Measurements from ENCODE around the gene PSMB5. TPM values are rescaled to one million over a fixed set of nuclear protein-coding genes. Genes with fewer than 3 reads are reported as not detected.

PSMB5 gene
- total and polyA plus RNA-seq, 2 of the 13 experiments (the other 11 are each of a cell fraction or from before 2014, with no cell fraction given): 705 to 871 TPM

- no peak for TF ChIP-seq ZNF687 (CRISPR knock-in tag; IDR thresholded peaks at IDR 0.05)
- TF ChIP-seq ZNF124 (CRISPR knock-in tag; IDR thresholded peaks at IDR 0.05): 0 out of 2 replicates have a peak, but pooled peaks have one; percentile 11
- TF ChIP-seq ZNF709 (CRISPR knock-in tag; IDR thresholded peaks at IDR 0.05): no peak
- TF ChIP-seq MIER2 (CRISPR knock-in tag; IDR thresholded peaks at IDR 0.05): no peak
- TF ChIP-seq GATAD2A (CRISPR knock-in tag; IDR thresholded peaks at IDR 0.05): no peak
- no peak for TF ChIP-seq SRF (IDR thresholded peaks at IDR 0.05; ENCODE audit: low read depth, low read length)
- peak; percentile 2 for TF ChIP-seq IKZF4 (CRISPR knock-in tag; IDR thresholded peaks at IDR 0.05; ENCODE audit: borderline replicate concordance, low read depth, not compliant biosample characterization)
- TF ChIP-seq ZNF740 (CRISPR knock-in tag; IDR thresholded peaks at IDR 0.05): no peak
- TF ChIP-seq ZNF142 (CRISPR knock-in tag; IDR thresholded peaks at IDR 0.05): no peak
- TF ChIP-seq SOX6 (IDR thresholded peaks at IDR 0.05): no peak
- no peak for TF ChIP-seq SOX6 (CRISPR knock-in tag; IDR thresholded peaks at IDR 0.05)
- TF ChIP-seq ZFP36 (IDR thresholded peaks at IDR 0.05; ENCODE audit: borderline replicate concordance, low read depth, low read length, partially characterized antibody): no peak
- no peak for TF ChIP-seq RAD51 (IDR thresholded peaks at IDR 0.05; ENCODE audit: borderline replicate concordance)
- TF ChIP-seq REPIN1 (CRISPR knock-in tag; IDR thresholded peaks at IDR 0.05; ENCODE audit: borderline replicate concordance, low read depth): no peak
These were observed 54.8 kb downstream of the PSMB5 start (continued) for GRCh38 chr14:22979748-22980392.
